ENCODE results near the gene DNAAF8.

The DNAAF8 gene

GRCh38 chr16:4701791-4702465 is 32.4 kb upstream of the DNAAF8 start:
- no peak overlapping the region for H3K4me2 ChIP-seq (ENCODE audit: low read depth, low read length)
- no peak overlapping the region for H3K4me3 ChIP-seq (ENCODE audit: low read length)
- no peaks in the 10 kb centered on the region for H3K9me3 ChIP-seq (replicated peaks; ENCODE audit: insufficient read depth, low read length)
- H3K27me3 ChIP-seq (replicated peaks; ENCODE audit: insufficient read depth, low read length): no peaks in the 10 kb centered on the region
- no peak for TF ChIP-seq EZH2phosphoT487 (IDR thresholded peaks at IDR 0.05; ENCODE audit: low read length)
- TF ChIP-seq CTCF (IDR thresholded peaks at IDR 0.05; ENCODE audit: low read length): no peak
- TF ChIP-seq EZH2 (optimal IDR thresholded peaks at IDR 0.05; ENCODE audit: low read depth, low read length): no peak
- DNase-seq: no peak
- H3K79me2 ChIP-seq (ENCODE audit: low read length): no peaks in the 10 kb centered on the region
- H2AFZ ChIP-seq (ENCODE audit: low read length): no peak overlapping the region
- no peak overlapping the region for H3K9ac ChIP-seq (ENCODE audit: low read length)
- H3K27ac ChIP-seq (ENCODE audit: low read length): no peak overlapping the region
- H3K4me1 ChIP-seq (ENCODE audit: low read length): no peaks in the 10 kb centered on the region
- H4K20me1 ChIP-seq (ENCODE audit: insufficient read depth, low read length): no peaks in the 10 kb centered on the region
- no peaks in the 10 kb centered on the region for H3K36me3 ChIP-seq (replicated peaks; ENCODE audit: insufficient read depth, low read length)
- H3F3A ChIP-seq (ENCODE audit: insufficient read depth, low read length): no peaks in the 10 kb centered on the region
- no peaks in the 10 kb centered on the region for H3K9me2 ChIP-seq (replicated peaks; ENCODE audit: insufficient read depth, low read length)

GRCh38 chr16:4702466-4702808 is 31.9 kb upstream of the DNAAF8 start:
- H2AFZ ChIP-seq (ENCODE audit: low read length): no peak overlapping the region
- no peaks in the 10 kb centered on the region for H3K36me3 ChIP-seq (replicated peaks; ENCODE audit: insufficient read depth, low read length)
- H3K9me3 ChIP-seq (replicated peaks; ENCODE audit: insufficient read depth, low read length): no peaks in the 10 kb centered on the region
- H3K4me3 ChIP-seq (ENCODE audit: low read length): no peak overlapping the region
- no peaks in the 10 kb centered on the region for H4K20me1 ChIP-seq (ENCODE audit: insufficient read depth, low read length)
- no peaks in the 10 kb centered on the region for H3K4me1 ChIP-seq (ENCODE audit: low read length)
- H3K4me2 ChIP-seq (ENCODE audit: low read depth, low read length): no peak overlapping the region
- no peaks in the 10 kb centered on the region for H3K9me2 ChIP-seq (replicated peaks; ENCODE audit: insufficient read depth, low read length)
- H3K79me2 ChIP-seq (ENCODE audit: low read length): no peaks in the 10 kb centered on the region
- TF ChIP-seq EZH2phosphoT487 (IDR thresholded peaks at IDR 0.05; ENCODE audit: low read length): no peak
- no peak for TF ChIP-seq EZH2 (optimal IDR thresholded peaks at IDR 0.05; ENCODE audit: low read depth, low read length)
- no peak for TF ChIP-seq CTCF (IDR thresholded peaks at IDR 0.05; ENCODE audit: low read length)
- no peak overlapping the region for H3K9ac ChIP-seq (ENCODE audit: low read length)
- no peaks in the 10 kb centered on the region for H3K27me3 ChIP-seq (replicated peaks; ENCODE audit: insufficient read depth, low read length)
- no peaks in the 10 kb centered on the region for H3F3A ChIP-seq (ENCODE audit: insufficient read depth, low read length)
- no peak for DNase-seq
- H3K27ac ChIP-seq (ENCODE audit: low read length): no peak overlapping the region

- no peaks in the 10 kb centered on the region for H3K4me1 ChIP-seq (ENCODE audit: low read length)
- no peaks in the 10 kb centered on the region for H3K36me3 ChIP-seq (replicated peaks; ENCODE audit: insufficient read depth, low read length)
- H3K27ac ChIP-seq (ENCODE audit: low read length): no peak overlapping the region
- TF ChIP-seq CTCF (IDR thresholded peaks at IDR 0.05; ENCODE audit: low read length) (no peak), EZH2phosphoT487 (IDR thresholded peaks at IDR 0.05; ENCODE audit: low read length) (no peak), EZH2 (optimal IDR thresholded peaks at IDR 0.05; ENCODE audit: low read depth, low read length) (no peak)
- no peaks in the 10 kb centered on the region for H3K9me2 ChIP-seq (replicated peaks; ENCODE audit: insufficient read depth, low read length)
- H3F3A ChIP-seq (ENCODE audit: insufficient read depth, low read length): no peaks in the 10 kb centered on the region
- no peaks in the 10 kb centered on the region for H3K9me3 ChIP-seq (replicated peaks; ENCODE audit: insufficient read depth, low read length)
- no peak overlapping the region for H3K9ac ChIP-seq (ENCODE audit: low read length)
- H3K79me2 ChIP-seq (ENCODE audit: low read length): no peaks in the 10 kb centered on the region
- no peaks in the 10 kb centered on the region for H3K27me3 ChIP-seq (replicated peaks; ENCODE audit: insufficient read depth, low read length)
- H3K4me3 ChIP-seq (ENCODE audit: low read length): no peak overlapping the region
- no peak overlapping the region for H3K4me2 ChIP-seq (ENCODE audit: low read depth, low read length)
- DNase-seq: no peak
- H2AFZ ChIP-seq (ENCODE audit: low read length): no peak overlapping the region
- no peaks in the 10 kb centered on the region for H4K20me1 ChIP-seq (ENCODE audit: insufficient read depth, low read length)
These were observed 30.4 kb upstream of the DNAAF8 start for GRCh38 chr16:4703906-4704305.

Data from MM.1S (cell line).